ENCODE measurements around the gene RABGAP1.

RABGAP1 gene

DNA sequence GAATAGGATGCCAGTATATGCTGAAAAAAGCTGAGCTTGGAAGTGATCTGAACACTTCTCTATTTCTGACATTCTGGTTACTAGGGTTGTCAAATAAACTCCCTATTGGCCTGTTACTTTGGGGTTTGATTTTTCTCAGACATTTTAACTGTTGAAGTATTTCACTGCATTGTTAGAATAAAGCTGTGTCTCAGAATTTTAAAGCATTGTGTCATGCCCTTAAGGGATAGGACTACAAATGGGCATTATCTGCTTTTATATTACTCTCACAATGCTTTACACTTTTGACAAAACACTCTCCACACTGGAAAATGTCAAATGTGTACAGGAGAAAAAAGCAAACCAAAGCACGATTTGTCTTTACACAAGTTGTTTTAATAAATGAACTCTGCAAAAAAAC, 75.8 kb downstream of the RABGAP1 start:
- DNase-seq, result no peak

DNA sequence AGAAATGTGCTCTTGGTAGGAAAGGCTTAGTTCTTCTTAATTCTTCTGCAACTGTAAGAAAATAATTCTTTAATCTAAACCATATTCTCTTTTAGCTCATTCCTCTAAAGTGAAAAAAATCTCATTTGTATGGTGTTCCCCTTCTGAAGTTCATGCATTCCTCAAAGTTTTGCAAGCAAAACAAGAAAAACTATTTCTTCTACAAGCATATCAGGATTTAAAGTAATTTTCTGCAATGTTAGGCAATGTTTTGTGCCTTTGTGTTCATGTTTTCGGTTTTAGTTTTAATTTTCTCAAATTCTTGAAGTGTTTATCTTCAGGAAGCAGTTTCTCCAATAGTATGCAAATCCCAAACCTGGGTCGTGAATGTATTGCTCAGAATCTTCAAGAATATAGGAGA, 80.0 kb downstream of the RABGAP1 start:
- DNase-seq, result no peak

DNA sequence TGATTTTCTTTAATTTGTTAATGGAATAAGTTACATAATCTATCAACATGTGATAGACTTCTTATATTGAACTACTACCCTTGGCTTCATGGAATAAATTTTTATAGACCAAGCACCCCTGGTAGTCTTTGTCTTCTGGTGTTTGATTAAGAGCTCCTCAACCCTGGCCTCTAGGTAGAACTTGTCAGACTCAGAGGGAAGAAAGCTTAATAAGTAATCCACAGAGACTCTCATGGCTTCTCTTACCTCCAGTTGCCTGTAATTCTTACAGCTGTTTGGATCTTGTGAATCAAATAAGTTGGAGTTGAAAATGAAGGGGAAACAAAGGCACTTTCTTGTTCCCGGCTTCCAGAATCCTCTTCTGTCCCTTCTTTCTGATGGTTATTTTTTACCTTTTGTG, 85.6 kb downstream of the RABGAP1 start:
- no peak for DNase-seq

- no peak for DNase-seq
These were observed 86.7 kb downstream of the RABGAP1 start for GRCh38 chr9:123027517-123027916.

DNA sequence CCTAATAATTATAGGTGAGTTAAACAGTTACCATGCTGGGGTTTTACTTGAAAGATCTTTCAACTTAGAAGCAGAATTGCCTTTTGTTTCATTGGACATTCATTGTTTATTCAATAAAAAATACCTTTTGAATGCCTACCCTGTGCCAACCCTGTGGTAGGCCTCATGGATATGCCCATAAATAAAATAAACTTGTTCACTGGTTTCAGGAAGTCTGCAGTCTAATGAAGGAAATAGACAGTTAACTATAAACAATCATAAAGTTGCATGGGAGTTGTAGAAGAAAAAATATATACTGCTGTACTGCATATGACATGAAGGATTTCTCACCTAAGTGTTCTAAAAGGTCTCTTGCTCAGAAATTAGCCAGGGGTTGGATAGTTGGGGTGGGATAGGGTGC, 87.3 kb downstream of the RABGAP1 start:
- DNase-seq, result no peak

GRCh38 chr9:123028973-123029372, 88.2 kb downstream of the RABGAP1 start:
- no peak for DNase-seq

- DNase-seq, result no peak
These were observed 91.1 kb downstream of the RABGAP1 start for GRCh38 chr9:123031963-123032362.

DNA sequence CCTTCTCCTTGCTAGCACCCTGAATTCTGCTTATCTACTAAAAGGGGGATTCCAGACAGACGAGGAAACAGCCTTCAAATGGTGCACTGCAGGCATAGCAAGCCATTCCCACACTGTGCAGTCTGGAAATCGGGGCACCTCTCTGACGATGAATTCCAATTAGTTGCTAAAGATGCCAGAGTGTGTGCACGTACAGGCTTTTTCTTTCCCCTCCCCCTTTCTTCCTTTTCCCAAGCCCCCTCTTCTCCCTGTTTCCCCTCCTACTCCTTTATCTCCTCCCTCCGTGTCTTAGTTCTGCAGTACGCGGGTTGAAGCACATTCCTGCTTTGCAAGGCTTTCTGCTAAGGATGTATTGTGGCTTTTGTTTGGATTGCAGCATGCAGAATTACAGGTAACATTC, 92.5 kb downstream of the RABGAP1 start, which contains the start of gene GPR21:
TSS of gene GPR21 (plus strand) at position 316 of the 400 bp plus-strand sequence. CDS start 900 bp downstream, outside the sequence.
- no peak for DNase-seq

DNA sequence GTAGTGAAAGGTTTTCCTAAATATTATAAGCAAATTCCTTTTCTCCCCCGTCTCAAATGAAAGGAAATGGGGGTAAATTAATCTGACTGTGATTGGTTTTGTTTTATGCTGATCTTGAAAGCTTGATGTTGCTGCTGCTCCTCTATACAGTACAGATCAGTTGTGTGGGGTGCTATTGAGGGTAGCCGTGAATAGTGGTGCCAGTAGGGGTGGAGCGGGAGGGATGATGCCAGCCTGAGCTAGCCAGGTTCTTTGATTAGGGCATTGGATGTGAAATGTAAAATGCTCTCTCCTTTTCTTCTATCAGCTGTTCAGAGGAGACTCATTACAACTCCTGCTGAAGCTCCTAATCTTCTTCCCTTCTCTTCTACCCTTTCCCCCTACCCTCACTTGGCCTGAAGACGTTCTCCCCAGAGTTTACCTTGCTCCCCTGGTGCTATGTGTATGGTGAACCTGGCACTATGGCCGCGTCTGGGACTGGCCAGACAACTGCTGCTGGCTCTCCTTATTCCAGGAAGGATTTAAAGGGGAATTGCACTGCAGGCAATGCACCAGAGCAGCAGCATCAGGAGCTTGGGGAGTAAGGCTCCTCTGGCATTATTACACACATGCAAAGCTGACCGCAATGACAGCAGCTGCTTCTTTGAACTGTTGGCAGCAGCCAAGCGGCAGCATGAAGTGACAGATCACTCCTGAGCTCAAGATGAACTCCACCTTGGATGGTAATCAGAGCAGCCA, 93.2 kb downstream of the RABGAP1 start:
- DNase-seq, result no peak

- DNase-seq, result no peak
These were observed 94.2 kb downstream of the RABGAP1 start for GRCh38 chr9:123034881-123035510.

GRCh38 chr9:123035791-123036190, 95.0 kb downstream of the RABGAP1 start:
- no peak for DNase-seq

DNA sequence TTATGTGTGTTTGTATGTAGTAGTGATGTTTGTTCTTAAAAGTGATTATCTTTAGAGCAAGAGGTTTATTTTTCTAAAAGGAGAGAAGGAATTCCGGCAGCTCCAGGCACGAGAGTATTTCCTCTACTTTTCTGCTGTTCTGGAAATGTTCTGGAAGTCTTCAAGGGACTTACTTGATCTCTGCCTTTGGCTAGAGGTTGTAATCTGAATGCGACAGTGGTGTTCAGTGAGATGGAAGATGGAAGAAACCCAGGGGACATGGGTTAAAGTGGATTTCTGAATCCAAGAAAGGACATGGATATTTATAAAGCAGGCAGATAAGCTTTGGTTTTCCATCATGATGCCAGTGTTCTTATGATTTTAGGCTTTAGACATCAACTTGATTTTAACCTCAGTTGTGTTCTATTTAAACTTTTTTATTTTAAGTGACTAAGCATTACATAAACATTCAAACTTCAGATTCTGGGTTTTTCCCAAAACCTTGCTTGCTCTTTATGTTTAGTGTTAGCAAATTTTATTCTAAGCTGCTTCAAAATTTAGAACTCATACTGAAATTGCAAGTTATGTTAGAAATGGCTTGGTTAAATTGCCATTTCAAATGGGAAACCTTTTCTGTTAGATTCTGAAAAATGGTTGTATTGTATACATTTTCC, 96.2 kb downstream of the RABGAP1 start:
- no peak for DNase-seq

- no peak for DNase-seq
These were observed 98.9 kb downstream of the RABGAP1 start for GRCh38 chr9:123039617-123040219.

DNA sequence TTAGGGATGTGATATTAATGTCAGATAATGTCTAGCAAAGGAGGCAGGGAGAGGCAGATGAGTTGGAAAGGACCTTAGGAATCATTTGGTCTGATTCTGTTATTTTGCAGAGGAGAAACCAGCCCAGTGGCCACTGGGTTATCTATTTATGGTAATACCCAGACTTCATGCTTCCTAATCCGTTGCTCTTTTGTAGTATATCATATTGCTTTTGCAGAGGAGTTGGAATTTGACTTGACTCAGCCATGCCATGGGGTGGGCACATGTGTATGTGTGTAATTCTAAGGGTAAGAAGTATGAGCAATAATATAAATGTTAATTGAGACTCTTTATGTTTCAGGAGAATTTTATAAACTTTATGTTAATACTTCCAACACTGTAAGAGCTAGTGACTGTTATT, 100.0 kb downstream of the RABGAP1 start:
- DNase-seq, result no peak

- DNase-seq, result no peak
These were observed 100.7 kb downstream of the RABGAP1 start for GRCh38 chr9:123041489-123041888.

DNA sequence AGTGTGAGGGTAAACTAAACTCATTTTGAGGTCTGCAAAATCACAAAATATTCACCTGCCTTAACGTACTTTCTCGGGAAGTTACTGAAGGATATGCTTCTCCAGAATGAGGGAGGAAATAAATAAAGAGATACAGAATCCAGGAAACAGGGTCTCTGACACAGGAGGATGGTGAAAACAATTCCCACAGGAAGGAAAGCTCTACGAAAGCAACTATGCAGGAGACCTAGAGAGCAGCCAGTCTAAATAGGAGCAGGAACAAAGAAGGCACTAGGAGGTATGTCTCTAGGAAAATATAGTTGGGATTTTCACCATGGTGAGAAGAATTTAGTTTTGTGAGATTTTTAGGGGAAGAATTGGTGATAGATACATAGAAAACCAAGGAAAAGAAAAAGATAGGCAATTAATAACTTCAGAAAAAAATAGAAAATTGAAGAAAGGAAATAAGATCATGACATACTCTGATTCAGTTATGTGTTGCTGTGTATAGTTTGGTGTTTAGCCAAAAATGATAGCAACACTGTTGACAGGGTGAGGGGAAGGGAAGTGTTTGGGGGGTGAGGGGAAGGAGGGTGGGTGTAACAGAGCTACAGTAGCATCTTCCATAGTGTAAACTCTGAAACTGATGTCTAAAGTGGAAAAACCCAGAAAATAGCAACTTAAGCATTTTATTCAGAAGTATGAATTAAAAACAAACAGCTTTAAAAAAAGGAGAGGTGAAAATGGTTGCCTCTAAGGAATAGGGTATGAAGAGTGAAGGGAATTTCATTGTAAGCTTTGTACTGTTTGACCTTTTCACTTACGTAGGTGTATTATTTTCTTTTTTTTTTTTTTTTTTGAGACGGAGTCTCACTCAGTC, 102.5 kb downstream of the RABGAP1 start:
- no peak for DNase-seq

- no peak for DNase-seq
These were observed 103.8 kb downstream of the RABGAP1 start for GRCh38 chr9:123044586-123044985.

GRCh38 chr9:123046406-123047195, 105.8 kb downstream of the RABGAP1 start:
- DNase-seq, result no peak

- no peak for DNase-seq
These were observed 107.9 kb downstream of the RABGAP1 start for GRCh38 chr9:123048748-123049147.

DNA sequence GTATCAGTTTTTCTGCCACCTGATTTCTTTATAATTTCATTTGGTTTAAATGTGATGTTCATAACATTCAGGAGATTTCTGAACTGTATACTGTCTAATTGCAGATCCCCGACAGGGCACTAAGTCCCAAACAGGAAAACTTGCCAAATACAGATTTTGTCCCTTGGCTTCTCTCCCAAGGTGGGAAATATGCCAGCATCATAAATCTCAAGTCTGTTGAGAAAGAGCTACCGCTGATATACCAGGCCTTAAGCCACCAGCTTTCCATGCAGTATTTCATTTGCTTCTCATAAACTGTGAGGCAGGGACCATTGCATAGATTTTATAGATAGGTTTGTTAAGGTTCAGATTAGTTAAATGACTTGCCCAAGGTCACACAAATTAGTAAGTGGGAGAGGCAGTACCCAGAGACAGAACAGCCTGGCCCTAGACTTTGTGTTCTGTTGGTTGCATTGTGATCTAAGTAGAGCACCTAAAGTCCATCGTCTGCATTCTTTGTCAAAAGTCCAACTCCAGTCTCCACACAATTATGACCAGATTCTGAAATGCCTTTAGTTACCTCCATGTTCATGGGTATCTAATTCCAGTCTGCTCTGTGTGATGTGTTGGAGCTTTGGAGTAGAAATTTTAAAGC, 108.9 kb downstream of the RABGAP1 start:
- DNase-seq, result no peak

DNA sequence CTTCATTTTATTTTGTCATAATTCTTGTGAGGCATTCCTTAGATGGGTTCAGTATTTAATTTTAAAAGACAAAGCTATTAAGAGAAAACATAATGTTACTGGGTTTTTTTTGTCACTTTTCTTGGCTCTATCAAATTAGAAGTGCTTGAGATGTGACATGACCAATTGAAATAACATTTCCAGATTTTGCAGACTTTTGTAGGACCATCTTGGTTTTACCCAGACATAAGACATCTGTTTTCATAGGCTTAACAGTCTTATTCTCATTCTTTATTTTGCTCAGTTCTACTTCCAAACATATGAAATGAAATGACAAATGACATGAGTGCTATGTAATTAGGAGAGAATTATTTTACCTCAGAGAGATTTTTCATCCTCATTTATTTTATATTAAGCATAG, 112.2 kb downstream of the RABGAP1 start:
- no peak for DNase-seq

Data from activated CD8-positive, alpha-beta memory T cell treated with anti-CD3 and anti-CD28 coated beads, Interleukin-2, amount 50 U/mL, for 4 hours (primary cell).